Neural cell (in vitro differentiated cells): ENCODE data around the gene STRN3. TPM values are rescaled to one million over a fixed set of nuclear protein-coding genes. Genes with fewer than 3 reads are reported as not detected.

ENCODE experiments used
- H2AFZ ChIP-seq: fragments of 200-600, 300-800 bp; sonication (generic), shearing (Covaris generic); 2 replicates; pipeline ENCODE4 v1.6.0; 2014; ENCODE audit warnings: low read depth, mild to moderate bottlenecking, antibody characterized with exemption, low read length, moderate library complexity
- H3F3A ChIP-seq: fragments of 200-600 bp; shearing (Covaris generic); 2 replicates; pipeline ENCODE4 v1.6.1; 2016; ENCODE audit warnings: mild to moderate bottlenecking, moderate library complexity, mixed read lengths, antibody characterized with exemption, low read length; ENCODE audit not compliant: insufficient read depth, poor library complexity, severe bottlenecking
- H3K27ac ChIP-seq: fragments of 200-600, 300-800 bp; sonication (generic), shearing (Covaris generic); 2 replicates; pipeline ENCODE4 v1.5.1; 2014; ENCODE audit warnings: mild to moderate bottlenecking, low read length, moderate library complexity
- H3K27me3 ChIP-seq: fragments of 300-800, 200-600 bp; sonication (generic), shearing (Covaris generic); 2 replicates; pipeline ENCODE4 v1.6.0; 2014; ENCODE audit warnings: mild to moderate bottlenecking, low read depth, low read length, moderate library complexity; ENCODE audit not compliant: insufficient read depth
- H3K36me3 ChIP-seq: fragments of 300-800, 200-600 bp; sonication (generic), shearing (Covaris generic); 2 replicates; pipeline ENCODE4 v1.5.1; 2014; ENCODE audit warnings: mild to moderate bottlenecking, antibody characterized with exemption, low read length, moderate library complexity; ENCODE audit not compliant: insufficient read depth
- H3K4me2 ChIP-seq: fragments of 300-800, 200-600 bp; sonication (generic), shearing (Covaris generic); 2 replicates; pipeline ENCODE4 v1.6.0; 2014; ENCODE audit warnings: mild to moderate bottlenecking, low read length
- H3K4me3 ChIP-seq: fragments of 300-800, 200-600 bp; sonication (generic), shearing (Covaris generic); 2 replicates; pipeline ENCODE4 v1.5.1; 2014; ENCODE audit warnings: mild to moderate bottlenecking, low read length, moderate library complexity
- H3K79me2 ChIP-seq: fragments of 200-600 bp; shearing (Covaris generic); replicated peaks from 2 replicates; pipeline ENCODE4 v1.6.0; 2014; ENCODE audit warnings: mild to moderate bottlenecking, low read length, moderate library complexity; ENCODE audit not compliant: insufficient read depth
- H3K9ac ChIP-seq: fragments of 300-800, 200-600 bp; sonication (generic), shearing (Covaris generic); 2 replicates; pipeline ENCODE4 v1.6.1; 2016; ENCODE audit warnings: mild to moderate bottlenecking, low read length, mixed read lengths
- H3K9me2 ChIP-seq: fragments of 200-600 bp; shearing (Covaris generic); 2 replicates; pipeline ENCODE4 v1.6.1; 2016; ENCODE audit warnings: mild to moderate bottlenecking, low read length, mixed read lengths; ENCODE audit not compliant: insufficient read depth
- H3K9me3 ChIP-seq: fragments of 200-600, 300-800 bp; sonication (generic), shearing (Covaris generic); 2 replicates; pipeline ENCODE4 v1.6.1; 2016; ENCODE audit warnings: mild to moderate bottlenecking, mixed run types, low read length, moderate library complexity, mixed read lengths
- H4K20me1 ChIP-seq: fragments of 200-600 bp; shearing (Covaris generic); 2 replicates; pipeline ENCODE4 v1.6.1; 2016; ENCODE audit warnings: mild to moderate bottlenecking, mixed run types; ENCODE audit not compliant: insufficient read depth
- EP300 ChIP-seq: fragments of 450-650 bp; conservative IDR thresholded peaks from 2 replicates; pipeline ENCODE4 v1.6.1; 2014; ENCODE audit warnings: antibody characterized with exemption, mild to moderate bottlenecking, moderate library complexity; ENCODE audit not compliant: poor library complexity, severe bottlenecking
- EZH2 ChIP-seq: fragments of 200-600, 300-800 bp; shearing (Covaris generic), sonication (generic); IDR thresholded peaks from 2 replicates; pipeline ENCODE4 v1.6.1; 2014; ENCODE audit warnings: antibody characterized with exemption, low read length, borderline replicate concordance, mild to moderate bottlenecking; ENCODE audit not compliant: insufficient read depth, poor library complexity, severe bottlenecking
- MXI1 ChIP-seq: fragments of 450-650 bp; conservative IDR thresholded peaks from 2 replicates; pipeline ENCODE4 v1.6.1; 2014; ENCODE audit warnings: antibody characterized with exemption, mild to moderate bottlenecking; ENCODE audit not compliant: poor library complexity, severe bottlenecking
- POLR2AphosphoS5 ChIP-seq: IDR thresholded peaks from 2 replicates; pipeline ENCODE4 v1.6.1; 2012
- RAD21 ChIP-seq: fragments of 450-650 bp; conservative IDR thresholded peaks from 2 replicates; pipeline ENCODE4 v1.6.1; 2014; ENCODE audit warnings: antibody characterized with exemption, mild to moderate bottlenecking, moderate library complexity
- SMC3 ChIP-seq: fragments of 450-650 bp; conservative IDR thresholded peaks from 2 replicates; pipeline ENCODE4 v1.6.1; 2014; ENCODE audit warnings: antibody characterized with exemption, mild to moderate bottlenecking, moderate library complexity; ENCODE audit not compliant: poor library complexity
- TAF1 ChIP-seq: IDR thresholded peaks from 2 replicates; pipeline ENCODE4 v1.6.1; 2012; ENCODE audit warnings: low read depth
- polyA plus RNA-seq: library from polyadenylated mRNA; depleted of rRNA; stranded (reverse); fragments of >200 nt; gene quantifications from 2 replicates; pipeline ENCODE4 v1.2.3, GENCODE V29; 2014
- TF ChIP-seq, protein P1 (sequence below): fragments of 450-650 bp; IDR thresholded peaks from 2 replicates; pipeline ENCODE4 v1.5.1; 2014; ENCODE audit warnings: antibody characterized with exemption, mild to moderate bottlenecking, moderate library complexity; ENCODE audit not compliant: poor library complexity, severe bottlenecking
- TF ChIP-seq, protein P2 (sequence below): IDR thresholded peaks from 2 replicates; pipeline ENCODE4 v1.6.1; 2012; ENCODE audit warnings: borderline replicate concordance

Gene STRN3
- polyA plus RNA-seq, 1 donor from 2014 or later: 60.1 TPM

DNA sequence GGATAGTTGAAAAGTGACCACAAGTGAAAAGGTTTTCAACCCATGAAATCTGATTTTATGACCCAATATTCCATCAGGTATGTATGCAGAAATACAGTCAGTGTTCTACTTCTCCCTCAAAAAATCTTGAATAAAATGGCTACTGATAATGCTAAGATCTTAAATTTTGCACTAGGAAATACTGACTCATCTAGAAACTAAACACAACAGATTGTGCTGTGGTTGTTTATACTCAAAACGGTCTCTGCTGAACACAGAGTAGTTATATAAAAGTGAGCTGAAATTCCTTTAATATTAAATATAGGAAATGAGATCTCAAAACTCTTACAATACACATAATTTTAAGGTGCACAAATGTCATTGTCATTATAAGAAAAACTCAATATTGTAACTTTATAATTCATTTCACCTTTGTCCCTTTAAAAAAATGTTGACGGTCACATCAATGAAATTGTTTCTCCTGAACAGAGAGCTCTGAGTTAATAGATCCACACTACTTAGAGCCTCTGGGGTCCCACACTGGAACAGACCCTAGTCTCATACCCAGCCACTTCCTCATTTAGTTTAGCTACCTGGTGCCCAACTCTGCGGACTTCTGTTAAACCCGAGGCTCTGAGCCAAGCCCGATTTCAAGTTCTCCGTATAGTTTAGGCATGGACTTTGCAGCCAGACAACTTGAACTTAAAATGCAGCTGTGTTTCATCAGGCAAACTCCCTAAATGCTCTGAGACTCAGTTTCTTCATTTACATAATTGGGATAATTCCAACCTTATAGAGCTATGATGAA is 142.5 kb downstream of the STRN3 start (continued):
- TF ChIP-seq, protein P1, sequence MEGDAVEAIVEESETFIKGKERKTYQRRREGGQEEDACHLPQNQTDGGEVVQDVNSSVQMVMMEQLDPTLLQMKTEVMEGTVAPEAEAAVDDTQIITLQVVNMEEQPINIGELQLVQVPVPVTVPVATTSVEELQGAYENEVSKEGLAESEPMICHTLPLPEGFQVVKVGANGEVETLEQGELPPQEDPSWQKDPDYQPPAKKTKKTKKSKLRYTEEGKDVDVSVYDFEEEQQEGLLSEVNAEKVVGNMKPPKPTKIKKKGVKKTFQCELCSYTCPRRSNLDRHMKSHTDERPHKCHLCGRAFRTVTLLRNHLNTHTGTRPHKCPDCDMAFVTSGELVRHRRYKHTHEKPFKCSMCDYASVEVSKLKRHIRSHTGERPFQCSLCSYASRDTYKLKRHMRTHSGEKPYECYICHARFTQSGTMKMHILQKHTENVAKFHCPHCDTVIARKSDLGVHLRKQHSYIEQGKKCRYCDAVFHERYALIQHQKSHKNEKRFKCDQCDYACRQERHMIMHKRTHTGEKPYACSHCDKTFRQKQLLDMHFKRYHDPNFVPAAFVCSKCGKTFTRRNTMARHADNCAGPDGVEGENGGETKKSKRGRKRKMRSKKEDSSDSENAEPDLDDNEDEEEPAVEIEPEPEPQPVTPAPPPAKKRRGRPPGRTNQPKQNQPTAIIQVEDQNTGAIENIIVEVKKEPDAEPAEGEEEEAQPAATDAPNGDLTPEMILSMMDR: no peak
- no peak for TF ChIP-seq EP300
- TF ChIP-seq MXI1: no peak

DNA sequence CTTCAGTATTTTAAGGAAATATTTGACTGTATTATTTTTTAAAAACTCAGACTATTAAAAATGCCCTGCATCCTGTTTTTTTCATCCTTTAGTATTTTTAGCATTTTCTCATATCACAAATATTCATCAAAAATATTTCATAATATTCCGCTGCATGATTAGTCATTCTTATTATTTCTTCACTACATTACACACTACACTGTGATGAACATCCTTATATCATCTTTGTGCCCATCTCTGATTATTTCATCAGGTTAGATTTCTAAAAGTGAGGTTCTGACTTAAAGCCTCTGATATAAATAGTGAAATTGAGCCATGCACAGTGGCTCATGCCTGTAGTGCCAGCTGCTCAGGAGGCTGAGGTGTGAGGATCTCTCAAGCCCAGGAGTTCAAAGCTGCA is 143.7 kb downstream of the STRN3 start:
- Histone ChIP-seq H3F3A (no peaks in the 10 kb centered on the region), H3K79me2 (no peaks in the 10 kb centered on the region), H3K9ac (no peak overlapping the region), H2AFZ (no peak overlapping the region), H3K27me3 (no peaks in the 10 kb centered on the region), H3K4me3 (no peak overlapping the region), H3K4me2 (no peak overlapping the region), H3K36me3 (no peaks in the 10 kb centered on the region), H3K9me2 (no peaks in the 10 kb centered on the region), H3K27ac (no peak overlapping the region), H4K20me1 (no peaks in the 10 kb centered on the region), H3K9me3 (no peaks in the 10 kb centered on the region)
- TF ChIP-seq SMC3: no peak
- TF ChIP-seq RAD21: no peak
- TF ChIP-seq, protein P2, sequence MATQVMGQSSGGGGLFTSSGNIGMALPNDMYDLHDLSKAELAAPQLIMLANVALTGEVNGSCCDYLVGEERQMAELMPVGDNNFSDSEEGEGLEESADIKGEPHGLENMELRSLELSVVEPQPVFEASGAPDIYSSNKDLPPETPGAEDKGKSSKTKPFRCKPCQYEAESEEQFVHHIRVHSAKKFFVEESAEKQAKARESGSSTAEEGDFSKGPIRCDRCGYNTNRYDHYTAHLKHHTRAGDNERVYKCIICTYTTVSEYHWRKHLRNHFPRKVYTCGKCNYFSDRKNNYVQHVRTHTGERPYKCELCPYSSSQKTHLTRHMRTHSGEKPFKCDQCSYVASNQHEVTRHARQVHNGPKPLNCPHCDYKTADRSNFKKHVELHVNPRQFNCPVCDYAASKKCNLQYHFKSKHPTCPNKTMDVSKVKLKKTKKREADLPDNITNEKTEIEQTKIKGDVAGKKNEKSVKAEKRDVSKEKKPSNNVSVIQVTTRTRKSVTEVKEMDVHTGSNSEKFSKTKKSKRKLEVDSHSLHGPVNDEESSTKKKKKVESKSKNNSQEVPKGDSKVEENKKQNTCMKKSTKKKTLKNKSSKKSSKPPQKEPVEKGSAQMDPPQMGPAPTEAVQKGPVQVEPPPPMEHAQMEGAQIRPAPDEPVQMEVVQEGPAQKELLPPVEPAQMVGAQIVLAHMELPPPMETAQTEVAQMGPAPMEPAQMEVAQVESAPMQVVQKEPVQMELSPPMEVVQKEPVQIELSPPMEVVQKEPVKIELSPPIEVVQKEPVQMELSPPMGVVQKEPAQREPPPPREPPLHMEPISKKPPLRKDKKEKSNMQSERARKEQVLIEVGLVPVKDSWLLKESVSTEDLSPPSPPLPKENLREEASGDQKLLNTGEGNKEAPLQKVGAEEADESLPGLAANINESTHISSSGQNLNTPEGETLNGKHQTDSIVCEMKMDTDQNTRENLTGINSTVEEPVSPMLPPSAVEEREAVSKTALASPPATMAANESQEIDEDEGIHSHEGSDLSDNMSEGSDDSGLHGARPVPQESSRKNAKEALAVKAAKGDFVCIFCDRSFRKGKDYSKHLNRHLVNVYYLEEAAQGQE: no peak
- no peak for TF ChIP-seq MXI1
- no peak for TF ChIP-seq EP300
- no peak for TF ChIP-seq POLR2AphosphoS5

DNA sequence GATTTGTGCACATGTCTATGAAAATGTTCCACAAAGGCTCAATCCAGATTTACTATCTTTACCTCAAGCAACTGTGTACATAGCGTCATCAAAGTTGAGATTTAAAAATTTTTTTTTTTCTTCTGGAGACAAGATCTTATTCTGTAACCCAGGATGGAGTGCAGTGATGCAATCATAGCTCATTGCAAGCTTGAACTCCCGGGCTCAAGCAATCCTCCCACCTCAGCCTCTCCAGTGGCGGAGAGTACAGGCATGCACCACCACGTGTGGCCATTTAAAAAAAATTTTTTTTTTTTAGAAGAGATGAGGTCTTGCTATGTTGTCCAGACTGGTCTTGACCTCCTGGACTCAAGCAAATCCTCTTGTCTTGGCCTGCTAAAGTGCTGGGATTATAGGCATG is 149.5 kb downstream of the STRN3 start:
- H3K9ac ChIP-seq: no peak overlapping the region
- H3K27me3 ChIP-seq: peaks cover 34% of the 10 kb centered on the region
- no peaks in the 10 kb centered on the region for H4K20me1 ChIP-seq
- no peak overlapping the region for H3K4me3 ChIP-seq
- no peaks in the 10 kb centered on the region for H3K9me2 ChIP-seq
- no peak overlapping the region for H3K27ac ChIP-seq
- no peaks in the 10 kb centered on the region for H3K9me3 ChIP-seq
- no peaks in the 10 kb centered on the region for H3K36me3 ChIP-seq
- no peaks in the 10 kb centered on the region for H3K79me2 ChIP-seq
- H3F3A ChIP-seq: peaks cover 4% of the 10 kb centered on the region
- TF ChIP-seq, protein P1: no peak
- TF ChIP-seq TAF1 (no peak), POLR2AphosphoS5 (no peak), EP300 (no peak), EZH2 (no peak), MXI1 (no peak), SMC3 (no peak)
- TF ChIP-seq, protein P2: no peak
- H3K4me2 ChIP-seq: no peak overlapping the region
- no peak overlapping the region for H2AFZ ChIP-seq
